OCI-LY7 (cell line): ENCODE results near the gene CMKLR1.

Experiments
- CTCF ChIP-seq: fragments of 200-600 bp; sonication (generic); conservative IDR thresholded peaks from 2 replicates; pipeline ENCODE4 v1.5.1; 2014; ENCODE audit warnings: mild to moderate bottlenecking, antibody characterized with exemption, low read length, moderate library complexity, mixed read lengths
- EZH2phosphoT487 ChIP-seq: fragments of 200-600 bp; sonication (generic); IDR thresholded peaks from 2 replicates; pipeline ENCODE4 v1.6.1; 2018; ENCODE audit warnings: low read depth, borderline replicate concordance, mild to moderate bottlenecking, mixed run types, antibody characterized with exemption, low read length, moderate library complexity, mixed read lengths

- TF ChIP-seq CTCF, result no peak
- no peak for TF ChIP-seq EZH2phosphoT487
These were observed 33.1 kb downstream of the CMKLR1 start for GRCh38 chr12:108305991-108306501.
